HG02970 (cell line): ENCODE data around the gene ALDH3A1.

ENCODE experiments used
- ATAC-seq: cut with Tn5 transposase; IDR thresholded peaks from one replicate; pipeline ENCODE4 v1.9.1; 2021; ENCODE audit warnings: mild to moderate bottlenecking, moderate library complexity, moderate number of reproducible peaks; ENCODE audit not compliant: unreplicated experiment, low FRiP score

Gene ALDH3A1

DNA sequence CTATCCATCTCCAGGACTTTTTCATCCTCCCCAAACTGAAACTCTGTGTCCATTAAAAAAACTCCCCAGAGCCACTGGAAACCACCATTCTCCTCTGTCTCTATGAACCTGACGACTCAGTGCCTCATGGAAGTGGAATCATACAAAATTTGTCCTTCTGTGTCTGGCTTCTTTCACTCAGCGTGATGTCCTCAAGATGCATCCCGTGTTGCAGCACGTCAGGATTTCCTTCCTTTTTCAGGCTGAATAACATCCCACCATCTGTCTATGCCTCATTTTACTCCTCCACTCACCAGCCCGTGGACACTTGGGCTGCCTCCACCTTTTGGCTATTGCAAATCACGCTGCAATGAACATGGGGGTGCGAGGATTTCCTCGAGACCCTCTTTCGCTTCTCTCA lies 12.6 kb upstream of the ALDH3A1 start:
- no peak for ATAC-seq

DNA sequence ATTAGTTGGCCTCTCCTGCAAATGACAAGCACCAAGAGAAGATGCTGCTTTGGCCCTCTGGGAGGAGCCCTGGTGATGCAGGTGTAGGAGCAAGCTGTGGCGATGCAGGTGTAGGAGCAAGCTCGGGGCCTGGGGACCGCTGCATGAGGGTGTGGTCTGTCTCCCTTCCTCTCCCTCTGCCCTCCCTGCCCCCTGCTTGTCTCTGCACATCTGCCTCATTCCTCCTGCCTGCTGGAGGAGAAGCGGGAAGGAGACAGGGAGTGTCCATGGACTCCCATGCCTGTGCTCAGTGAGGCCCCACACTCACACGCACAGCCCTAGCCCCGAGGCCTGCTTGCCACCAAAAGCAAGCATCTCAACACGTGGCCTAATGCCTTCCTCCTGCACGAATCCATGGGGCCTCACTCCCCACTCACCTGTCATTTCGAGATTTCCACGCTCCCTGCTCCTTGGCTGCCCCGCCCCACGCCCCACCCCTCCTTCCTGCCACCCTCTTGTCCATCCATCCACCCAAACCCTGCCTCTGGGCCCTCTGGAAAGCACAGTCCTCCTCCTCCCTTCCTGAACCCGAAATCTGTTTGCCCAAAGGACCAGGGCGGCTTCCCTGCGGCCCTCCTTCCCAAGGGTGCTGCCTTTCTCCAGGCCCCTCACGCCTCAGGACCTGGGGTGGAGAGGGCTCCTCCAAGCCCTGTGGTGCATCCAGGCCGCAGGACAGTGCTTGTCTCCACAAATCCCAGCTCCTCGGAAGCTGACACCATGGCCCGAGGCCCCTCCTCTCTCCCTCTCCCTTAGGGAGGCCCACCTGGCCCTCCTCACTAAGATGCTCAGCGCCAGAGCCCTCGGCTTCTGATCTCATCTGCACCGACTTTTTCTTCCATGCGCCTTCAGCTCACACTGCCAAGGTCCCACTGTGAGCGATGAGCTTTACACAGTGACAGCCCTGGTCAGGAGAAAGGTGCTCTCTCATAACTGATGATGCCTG lies 11.8 kb upstream of the ALDH3A1 start:
- no peak for ATAC-seq

DNA sequence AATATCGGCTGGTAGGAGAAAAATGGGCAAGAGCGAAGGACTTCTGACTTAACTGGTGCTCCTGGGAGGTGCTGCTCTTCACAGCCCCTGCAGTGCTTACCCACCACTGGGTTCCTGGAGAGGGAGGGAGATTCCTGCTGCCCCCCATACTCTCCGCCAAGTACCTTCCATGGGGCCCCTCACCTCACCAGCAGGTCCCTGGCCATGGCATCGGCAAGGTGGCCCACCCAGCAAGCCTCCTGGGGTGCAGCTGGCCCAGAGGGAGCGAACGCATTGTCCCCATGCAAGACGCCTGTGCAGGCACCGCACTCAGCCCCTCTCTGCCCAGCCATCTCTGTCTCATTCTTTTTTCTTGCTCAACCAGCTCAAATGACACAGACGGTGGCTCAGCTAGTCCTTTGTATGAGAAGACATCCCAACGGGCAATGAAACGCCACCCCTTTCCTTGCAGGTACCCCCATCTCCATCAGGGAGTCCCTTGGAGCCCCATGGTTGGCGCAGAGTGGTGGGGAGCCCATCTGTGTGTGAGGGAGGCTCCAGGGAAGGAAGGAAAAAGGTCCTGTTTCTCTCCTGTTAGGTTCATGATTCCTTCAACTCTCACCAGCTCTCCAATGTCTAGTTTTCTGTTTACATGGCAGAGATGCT lies 9.6 kb upstream of the ALDH3A1 start:
- no peak for ATAC-seq

DNA sequence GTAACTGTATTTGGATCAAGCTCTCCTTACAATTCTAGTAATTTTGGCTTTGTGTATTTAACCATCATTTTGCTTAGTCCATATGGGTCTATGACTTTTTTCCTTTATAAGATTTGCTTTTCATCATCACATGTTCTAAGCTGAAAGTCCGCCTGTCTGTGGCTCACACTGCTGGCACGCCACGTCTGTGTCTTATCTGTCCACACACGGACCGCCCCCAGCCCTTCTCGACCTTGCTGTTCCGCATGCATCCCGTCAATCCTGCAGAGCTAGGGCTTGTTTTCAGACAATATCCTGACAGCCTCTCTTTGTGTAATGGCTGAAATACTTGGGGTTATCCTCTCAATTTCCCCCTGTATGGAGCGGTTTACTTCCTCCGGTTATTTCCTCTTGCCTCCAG lies 8.4 kb upstream of the ALDH3A1 start:
- no peak for ATAC-seq

DNA sequence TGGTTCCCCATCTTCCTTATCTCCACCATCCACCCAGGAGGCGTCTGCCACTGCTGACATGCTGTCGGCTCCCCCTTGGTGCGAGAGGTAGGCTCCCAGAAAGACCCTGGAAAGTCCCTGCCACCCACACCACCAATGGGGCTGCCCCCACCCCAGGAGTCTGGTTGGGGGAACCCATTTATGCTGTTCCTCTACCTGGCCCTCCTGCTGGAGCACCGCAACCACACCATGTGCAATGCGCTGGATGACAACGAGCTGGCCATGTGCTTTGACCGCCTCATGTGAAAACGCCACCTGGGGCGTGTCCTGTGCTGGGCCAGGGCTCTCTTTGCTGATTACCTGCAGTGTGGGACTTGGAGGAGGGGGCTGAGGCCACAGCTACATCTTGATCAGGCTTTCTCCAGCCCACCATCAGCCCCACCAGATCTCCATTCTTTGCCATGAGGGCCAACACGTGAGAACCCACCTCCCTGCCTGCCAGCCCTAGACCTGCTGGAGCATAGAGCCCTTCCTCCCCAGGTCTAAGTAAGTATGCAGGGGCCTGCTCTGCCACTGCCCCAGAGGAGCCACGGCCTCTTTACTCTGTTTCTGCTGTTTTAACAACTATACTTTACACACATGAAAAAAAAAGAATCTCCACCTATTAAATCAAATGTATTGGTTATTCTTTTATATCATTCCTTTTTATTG lies 7.9 kb upstream of the ALDH3A1 start:
- ATAC-seq: no peak

DNA sequence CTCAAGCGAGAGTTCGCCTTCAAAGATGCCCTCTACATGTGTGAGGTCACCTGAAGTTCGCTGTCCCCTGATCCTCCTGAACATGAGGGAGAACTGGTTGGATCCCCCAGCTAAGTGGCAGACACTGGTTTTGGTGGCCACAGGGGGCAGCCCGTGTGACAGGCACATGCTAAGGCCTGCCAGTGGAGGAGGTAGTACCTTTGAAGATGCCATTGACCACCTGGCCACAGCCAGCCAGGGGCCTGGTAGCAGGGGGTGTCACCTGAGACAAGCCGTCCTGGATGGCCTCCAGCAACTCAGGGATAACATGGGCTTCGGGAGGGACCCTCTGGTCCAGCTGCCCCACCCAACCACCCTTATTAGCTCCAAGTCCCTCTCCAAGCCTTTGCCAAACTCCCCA lies 7.3 kb upstream of the ALDH3A1 start:
- ATAC-seq: no peak

DNA sequence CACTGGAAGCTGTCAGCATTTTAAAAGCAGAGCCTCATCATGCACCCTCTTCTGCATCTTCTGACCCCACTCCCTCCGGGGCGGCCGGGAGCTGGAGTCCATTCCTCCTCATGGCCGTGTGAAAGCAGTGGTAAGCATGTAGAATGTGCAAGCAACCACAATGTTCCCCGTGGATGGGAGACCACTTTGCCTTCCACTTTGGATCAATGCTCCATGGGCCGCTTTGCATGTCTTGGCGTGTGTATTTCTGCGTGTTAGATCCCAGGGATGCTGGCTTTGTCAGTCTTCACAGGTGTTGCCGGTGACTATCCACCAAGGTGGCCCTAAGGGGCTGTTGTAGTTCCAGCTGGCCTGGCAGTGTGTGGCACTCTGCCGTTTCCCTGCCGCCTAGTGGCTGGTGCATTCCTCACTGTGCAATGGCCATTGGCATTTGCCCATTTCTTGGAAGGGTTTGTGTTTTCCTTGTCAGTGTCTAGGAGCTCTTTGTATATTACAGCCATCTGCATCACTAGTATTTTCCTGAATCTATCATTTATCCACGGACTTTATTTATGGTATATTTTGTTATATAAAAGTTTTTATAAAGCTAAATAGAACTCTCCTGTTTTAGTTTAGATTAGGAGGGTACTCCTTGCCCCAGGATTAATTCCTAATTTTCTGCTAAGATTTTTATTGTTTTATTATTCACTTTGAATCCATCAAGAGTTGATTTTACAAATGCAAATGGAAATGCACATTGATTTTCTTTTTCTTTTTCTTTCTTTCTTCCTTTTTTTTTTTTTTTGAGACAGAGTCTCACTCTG lies 5.8 kb upstream of the ALDH3A1 start:
- no peak for ATAC-seq

- no peak for ATAC-seq
Observed at GRCh38 chr17:19753051-19753509, 5.0 kb upstream of the ALDH3A1 start.

DNA sequence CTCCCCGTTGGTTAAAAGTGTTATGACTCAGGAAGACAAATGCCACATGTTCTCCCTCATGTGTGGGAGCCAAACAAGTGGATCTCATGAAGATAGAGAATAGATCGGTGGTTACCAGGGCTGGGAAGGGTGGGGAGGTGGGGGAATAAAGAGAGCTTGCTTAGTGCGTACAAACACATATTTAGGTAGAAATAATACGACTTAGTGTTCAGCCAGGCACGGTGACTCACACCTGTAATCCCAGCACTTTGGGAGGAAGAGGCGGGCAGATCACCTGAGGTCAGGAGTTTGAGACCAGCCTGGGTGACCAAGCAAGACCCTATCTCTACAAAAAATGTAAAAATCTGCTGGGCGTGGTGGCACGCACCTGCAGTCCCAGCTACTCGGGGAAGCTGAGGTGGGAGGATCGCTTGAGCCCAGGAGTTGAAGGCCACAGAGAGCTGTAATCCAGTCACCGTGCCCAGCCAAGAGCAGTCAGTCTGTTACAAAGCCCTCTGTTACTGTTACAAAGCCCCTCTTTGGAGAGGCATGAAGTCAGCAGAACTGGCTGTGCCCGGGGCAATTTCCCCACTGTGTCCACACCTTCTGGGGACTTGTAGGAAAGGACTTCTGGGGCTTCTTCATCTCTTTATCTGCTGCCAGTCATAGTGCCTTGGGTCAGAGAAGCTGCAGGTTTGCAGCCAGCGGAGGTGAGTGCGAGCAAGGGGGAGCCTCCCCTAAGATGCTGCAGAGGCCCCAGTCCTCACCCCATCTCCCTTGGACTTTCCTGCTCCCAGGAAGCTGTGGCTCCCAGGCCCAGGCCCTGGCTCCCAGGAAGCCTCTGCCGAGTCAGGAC lies 4.3 kb upstream of the ALDH3A1 start:
- no peak for ATAC-seq

GRCh38 chr17:19750835-19751234 lies 2.7 kb upstream of the ALDH3A1 start:
- no peak for ATAC-seq

GRCh38 chr17:19750020-19750572 lies 2.0 kb upstream of the ALDH3A1 start:
- ATAC-seq: no peak

DNA sequence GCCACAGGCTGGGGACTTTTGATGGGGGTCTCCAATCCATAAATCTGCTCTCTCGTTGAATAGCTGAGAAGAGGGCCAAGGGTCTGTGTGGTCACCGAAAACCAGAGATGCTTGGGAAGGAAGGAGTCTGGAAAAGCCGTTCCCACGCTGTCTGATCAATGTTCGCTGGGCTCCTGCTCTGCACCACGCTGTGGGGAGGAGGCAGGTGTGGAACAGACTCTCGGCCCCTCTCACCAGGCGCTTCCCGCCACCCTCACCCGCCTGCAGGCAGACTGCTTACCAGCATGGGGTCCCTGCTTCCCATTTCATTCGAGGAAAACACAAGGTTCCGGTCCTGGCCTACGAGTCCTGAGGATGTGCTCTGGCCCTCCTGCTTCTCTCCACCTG lies 702 bp upstream of the ALDH3A1 start:
- no peak for ATAC-seq

GRCh38 chr17:19747159-19747719 lies 859 bp downstream of the ALDH3A1 start:
- ATAC-seq: no peak

- ATAC-seq: no peak
Observed at GRCh38 chr17:19746517-19746916, 1.6 kb downstream of the ALDH3A1 start.

GRCh38 chr17:19744922-19745757 lies 3.0 kb downstream of the ALDH3A1 start:
- ATAC-seq: no peak

DNA sequence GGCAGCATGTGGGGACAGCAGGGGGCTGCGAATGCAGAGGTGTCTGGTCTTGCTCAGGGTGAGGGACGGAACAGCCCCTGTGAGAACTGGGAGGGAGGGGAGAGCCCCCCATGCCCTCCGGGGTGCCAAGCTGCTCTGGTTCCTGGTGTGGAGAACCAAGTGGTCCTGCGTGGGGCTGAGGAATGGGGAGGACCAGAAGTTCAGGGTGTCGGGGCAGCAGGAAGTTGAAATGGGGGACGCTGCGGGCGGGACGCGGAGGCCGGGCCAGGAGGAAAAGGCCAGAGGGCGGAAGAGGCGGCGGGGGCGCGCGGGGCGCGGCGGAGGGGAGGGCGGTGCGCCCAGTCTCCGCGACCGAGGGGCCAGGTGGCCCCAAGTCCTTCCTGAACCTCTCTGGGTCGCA lies 3.6 kb downstream of the ALDH3A1 start:
- ATAC-seq: no peak

- no peak for ATAC-seq
Observed at GRCh38 chr17:19743101-19744100, 4.7 kb downstream of the ALDH3A1 start.
